IPS DF 4.7 (cell line): ENCODE results near the gene NUP153.
"Not testable (repeated sequence)": the region's sequence is repeated elsewhere in the genome, so short reads cannot be mapped to it uniquely, and the experiment has no call there.

Experiments
- DNase-seq: peaks from one replicate; pipeline ENCODE4 v3.0.0-alpha.2; 2013; ENCODE audit warnings: low spot score; ENCODE audit errors: extremely low read depth

NUP153 gene

GRCh38 chr6:17706580-17707370 is at the start of gene NUP153:
TSS of gene NUP153 (minus strand) at chr6:17706925. CDS start at chr6:17706387, 538 bp downstream.
- peak; percentile 94 for DNase-seq

- DNase-seq: no peak
Measured at GRCh38 chr6:17754254-17754653, 47.5 kb upstream of the NUP153 start.

GRCh38 chr6:17745324-17745723 is 38.6 kb upstream of the NUP153 start:
- DNase-seq: not testable (repeated sequence)

- not testable (repeated sequence) for DNase-seq
Measured at GRCh38 chr6:17744757-17745308, 38.1 kb upstream of the NUP153 start.

GRCh38 chr6:17744019-17744756 is 37.5 kb upstream of the NUP153 start:
- DNase-seq: no peak

- no peak for DNase-seq
Measured at GRCh38 chr6:17741507-17741906, 34.8 kb upstream of the NUP153 start.

- no peak for DNase-seq
Measured at GRCh38 chr6:17740559-17741220, 34.0 kb upstream of the NUP153 start.

GRCh38 chr6:17737704-17738252 is 31.1 kb upstream of the NUP153 start:
- no peak for DNase-seq

GRCh38 chr6:17735311-17735710 is 28.6 kb upstream of the NUP153 start:
- not testable (repeated sequence) for DNase-seq

- no peak for DNase-seq
Measured at GRCh38 chr6:17730078-17730704, 23.5 kb upstream of the NUP153 start.

- no peak for DNase-seq
Measured at GRCh38 chr6:17729223-17730077, 22.7 kb upstream of the NUP153 start.

GRCh38 chr6:17728551-17729222 is 22.0 kb upstream of the NUP153 start:
- no peak for DNase-seq

GRCh38 chr6:17725083-17725482 is 18.4 kb upstream of the NUP153 start:
- DNase-seq: peak; percentile 69

GRCh38 chr6:17724341-17724740 is 17.6 kb upstream of the NUP153 start:
- no peak for DNase-seq

- no peak for DNase-seq
Measured at GRCh38 chr6:17721671-17722070, 14.9 kb upstream of the NUP153 start.

- no peak for DNase-seq
Measured at GRCh38 chr6:17719323-17720041, 12.8 kb upstream of the NUP153 start.

GRCh38 chr6:17716221-17716620 is 9.5 kb upstream of the NUP153 start:
- DNase-seq: no peak

GRCh38 chr6:17714879-17715851 is 8.4 kb upstream of the NUP153 start:
- DNase-seq: no peak
